HepG2 (cell line): ENCODE measurements around the gene C11orf91. TPM values are rescaled to one million over a fixed set of nuclear protein-coding genes. Genes with fewer than 3 reads are reported as not detected.

Experiments
- ATF7-NPFF ChIP-seq: sonication (generic); formaldehyde crosslinking; IDR thresholded peaks from 2 replicates; pipeline ENCODE4 v1.8.1; 2023; ENCODE audit warnings: mild to moderate bottlenecking, low read depth, missing genetic modification reagents, moderate library complexity
- HDAC1 ChIP-seq: sonication (generic); formaldehyde crosslinking; IDR thresholded peaks from 2 replicates; pipeline ENCODE4 v1.5.1; 2020; ENCODE audit warnings: mild to moderate bottlenecking, missing genetic modification reagents
- KAT7 ChIP-seq: IDR thresholded peaks from 2 replicates; pipeline ENCODE4 v1.6.1; 2018; ENCODE audit warnings: borderline replicate concordance, missing compliant biosample characterization
- KMT2B ChIP-seq: IDR thresholded peaks from 2 replicates; pipeline ENCODE4 v1.6.1; 2016; ENCODE audit warnings: missing genetic modification reagents, missing compliant biosample characterization
- MXI1 ChIP-seq: IDR thresholded peaks from 3 replicates; pipeline ENCODE4 v1.6.1; 2012; ENCODE audit warnings: low read depth, low read length, inconsistent platforms, borderline replicate concordance
- NR2C2 ChIP-seq: sonication (generic); formaldehyde crosslinking; IDR thresholded peaks from 2 replicates; pipeline ENCODE4 v1.4.0; 2020; ENCODE audit warnings: missing genetic modification reagents, mild to moderate bottlenecking, moderate library complexity, borderline replicate concordance
- SATB2 ChIP-seq: sonication (generic); formaldehyde crosslinking; IDR thresholded peaks from 2 replicates; pipeline ENCODE4 v1.5.0; 2020; ENCODE audit warnings: missing genetic modification reagents
- ZHX2 ChIP-seq, 2 experiments: sonication (generic) in 1 of 2; formaldehyde crosslinking in 1 of 2; IDR thresholded peaks; 2 replicates each; pipeline versions ENCODE4 v1.6.1 to v1.9.0; 2014 to 2022; ENCODE audit warnings: antibody characterized with exemption in 1 of 2, borderline replicate concordance in 1 of 2, inconsistent platforms in 1 of 2, low read depth in 1 of 2, missing genetic modification reagents in 1 of 2
- ZMYM4 ChIP-seq: sonication (generic); formaldehyde crosslinking; IDR thresholded peaks from 2 replicates; pipeline ENCODE4 v1.8.1; 2023; ENCODE audit warnings: mild to moderate bottlenecking, missing genetic modification reagents
- polyA plus RNA-seq, 8 experiments: library from polyadenylated mRNA; depleted of rRNA in 3 of 8; stranded (reverse) in 7 of 8; unstranded in 1 of 8; fragments of >200 nt; fragmentation: Illumina TruSeq in 4 of 8; extraction: Trizol in 4 of 8; gene quantifications; 2 replicates each; pipeline versions ENCODE4 v1.2.1 to v1.2.3, GENCODE V29; 2011 to 2016; ENCODE audit warnings: low read depth in 4 of 8, missing spikeins in 1 of 8, mixed read lengths in 1 of 8; ENCODE audit not compliant: insufficient read depth in 1 of 8
- total RNA-seq, 5 experiments: library from RNA; depleted of rRNA; stranded (reverse); fragments of >200 nt; fragmentation: Illumina TruSeq; extraction: Trizol; gene quantifications; 2 replicates each; pipeline ENCODE4 v1.2.3, GENCODE V29; 2016; ENCODE audit warnings: low read depth in 1 of 5
- TF ChIP-seq, protein P1 (sequence below), 2 experiments: IDR thresholded peaks; 2 replicates each; pipeline ENCODE4 v1.6.1; 2011 to 2012; ENCODE audit warnings: low read length in 2 of 2, borderline replicate concordance in 1 of 2, low read depth in 1 of 2, mild to moderate bottlenecking in 1 of 2, moderate library complexity in 1 of 2
- TF ChIP-seq, protein P2 (sequence below): sonication (generic); formaldehyde crosslinking; IDR thresholded peaks from 2 replicates; pipeline ENCODE4 v1.5.0; 2020; ENCODE audit warnings: missing genetic modification reagents
- TF ChIP-seq, protein P3 (sequence below): IDR thresholded peaks from 2 replicates; pipeline ENCODE4 v1.6.1; 2016; ENCODE audit warnings: missing genetic modification reagents, missing compliant biosample characterization
- TF ChIP-seq, protein P4 (sequence below): sonication (generic); formaldehyde crosslinking; conservative IDR thresholded peaks from 2 replicates; pipeline ENCODE4 v1.4.0; 2020; ENCODE audit warnings: missing genetic modification reagents

Gene C11orf91
- total and polyA plus RNA-seq, 2 of the 13 experiments (the other 11 are each of a cell fraction or from before 2014, with no cell fraction given): 0.35 TPM; not detected in 1

- TF ChIP-seq, protein P1, sequence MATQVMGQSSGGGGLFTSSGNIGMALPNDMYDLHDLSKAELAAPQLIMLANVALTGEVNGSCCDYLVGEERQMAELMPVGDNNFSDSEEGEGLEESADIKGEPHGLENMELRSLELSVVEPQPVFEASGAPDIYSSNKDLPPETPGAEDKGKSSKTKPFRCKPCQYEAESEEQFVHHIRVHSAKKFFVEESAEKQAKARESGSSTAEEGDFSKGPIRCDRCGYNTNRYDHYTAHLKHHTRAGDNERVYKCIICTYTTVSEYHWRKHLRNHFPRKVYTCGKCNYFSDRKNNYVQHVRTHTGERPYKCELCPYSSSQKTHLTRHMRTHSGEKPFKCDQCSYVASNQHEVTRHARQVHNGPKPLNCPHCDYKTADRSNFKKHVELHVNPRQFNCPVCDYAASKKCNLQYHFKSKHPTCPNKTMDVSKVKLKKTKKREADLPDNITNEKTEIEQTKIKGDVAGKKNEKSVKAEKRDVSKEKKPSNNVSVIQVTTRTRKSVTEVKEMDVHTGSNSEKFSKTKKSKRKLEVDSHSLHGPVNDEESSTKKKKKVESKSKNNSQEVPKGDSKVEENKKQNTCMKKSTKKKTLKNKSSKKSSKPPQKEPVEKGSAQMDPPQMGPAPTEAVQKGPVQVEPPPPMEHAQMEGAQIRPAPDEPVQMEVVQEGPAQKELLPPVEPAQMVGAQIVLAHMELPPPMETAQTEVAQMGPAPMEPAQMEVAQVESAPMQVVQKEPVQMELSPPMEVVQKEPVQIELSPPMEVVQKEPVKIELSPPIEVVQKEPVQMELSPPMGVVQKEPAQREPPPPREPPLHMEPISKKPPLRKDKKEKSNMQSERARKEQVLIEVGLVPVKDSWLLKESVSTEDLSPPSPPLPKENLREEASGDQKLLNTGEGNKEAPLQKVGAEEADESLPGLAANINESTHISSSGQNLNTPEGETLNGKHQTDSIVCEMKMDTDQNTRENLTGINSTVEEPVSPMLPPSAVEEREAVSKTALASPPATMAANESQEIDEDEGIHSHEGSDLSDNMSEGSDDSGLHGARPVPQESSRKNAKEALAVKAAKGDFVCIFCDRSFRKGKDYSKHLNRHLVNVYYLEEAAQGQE (IDR thresholded peaks at IDR 0.05; ENCODE audit: borderline replicate concordance in 1 of 2, low read depth in 1 of 2, low read length in 2 of 2): no peak
- TF ChIP-seq ZMYM4 (peak; percentile 51), KMT2B (peak; percentile 67), MXI1 (peak; percentile 56; the same call in 1 of the 3 replicates), ATF7-NPFF (CRISPR knock-in tag) (peak; percentile 56; the same call in 1 of the 2 replicates), ZHX2 (IDR thresholded peaks at IDR 0.05; ENCODE audit: low read depth) (0 out of 2 replicates have a peak, but pooled peaks have one; percentile 7), ZHX2 (CRISPR knock-in tag; IDR thresholded peaks at IDR 0.05; ENCODE audit: borderline replicate concordance) (no peak), KAT7 (CRISPR knock-in tag) (0 out of 2 replicates have a peak, but pooled peaks have one; percentile 67), SATB2 (CRISPR knock-in tag) (no peak), NR2C2 (0 out of 2 replicates have a peak, but pooled peaks have one; percentile 34), HDAC1 (CRISPR knock-in tag) (peak; percentile 63)
- TF ChIP-seq, protein P2, sequence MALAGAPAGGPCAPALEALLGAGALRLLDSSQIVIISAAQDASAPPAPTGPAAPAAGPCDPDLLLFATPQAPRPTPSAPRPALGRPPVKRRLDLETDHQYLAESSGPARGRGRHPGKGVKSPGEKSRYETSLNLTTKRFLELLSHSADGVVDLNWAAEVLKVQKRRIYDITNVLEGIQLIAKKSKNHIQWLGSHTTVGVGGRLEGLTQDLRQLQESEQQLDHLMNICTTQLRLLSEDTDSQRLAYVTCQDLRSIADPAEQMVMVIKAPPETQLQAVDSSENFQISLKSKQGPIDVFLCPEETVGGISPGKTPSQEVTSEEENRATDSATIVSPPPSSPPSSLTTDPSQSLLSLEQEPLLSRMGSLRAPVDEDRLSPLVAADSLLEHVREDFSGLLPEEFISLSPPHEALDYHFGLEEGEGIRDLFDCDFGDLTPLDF (CRISPR knock-in tag): 0 out of 2 replicates have a peak, but pooled peaks have one; percentile 40
- TF ChIP-seq, protein P3, sequence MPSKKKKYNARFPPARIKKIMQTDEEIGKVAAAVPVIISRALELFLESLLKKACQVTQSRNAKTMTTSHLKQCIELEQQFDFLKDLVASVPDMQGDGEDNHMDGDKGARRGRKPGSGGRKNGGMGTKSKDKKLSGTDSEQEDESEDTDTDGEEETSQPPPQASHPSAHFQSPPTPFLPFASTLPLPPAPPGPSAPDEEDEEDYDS: peak; percentile 88
- TF ChIP-seq, protein P4, sequence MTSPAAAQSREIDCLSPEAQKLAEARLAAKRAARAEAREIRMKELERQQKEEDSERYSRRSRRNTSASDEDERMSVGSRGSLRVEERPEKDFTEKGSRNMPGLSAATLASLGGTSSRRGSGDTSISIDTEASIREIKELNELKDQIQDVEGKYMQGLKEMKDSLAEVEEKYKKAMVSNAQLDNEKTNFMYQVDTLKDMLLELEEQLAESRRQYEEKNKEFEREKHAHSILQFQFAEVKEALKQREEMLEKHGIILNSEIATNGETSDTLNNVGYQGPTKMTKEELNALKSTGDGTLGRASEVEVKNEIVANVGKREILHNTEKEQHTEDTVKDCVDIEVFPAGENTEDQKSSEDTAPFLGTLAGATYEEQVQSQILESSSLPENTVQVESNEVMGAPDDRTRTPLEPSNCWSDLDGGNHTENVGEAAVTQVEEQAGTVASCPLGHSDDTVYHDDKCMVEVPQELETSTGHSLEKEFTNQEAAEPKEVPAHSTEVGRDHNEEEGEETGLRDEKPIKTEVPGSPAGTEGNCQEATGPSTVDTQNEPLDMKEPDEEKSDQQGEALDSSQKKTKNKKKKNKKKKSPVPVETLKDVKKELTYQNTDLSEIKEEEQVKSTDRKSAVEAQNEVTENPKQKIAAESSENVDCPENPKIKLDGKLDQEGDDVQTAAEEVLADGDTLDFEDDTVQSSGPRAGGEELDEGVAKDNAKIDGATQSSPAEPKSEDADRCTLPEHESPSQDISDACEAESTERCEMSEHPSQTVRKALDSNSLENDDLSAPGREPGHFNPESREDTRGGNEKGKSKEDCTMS (CRISPR knock-in tag): no peak
These were observed at the start of gene C11orf91 (continued) for GRCh38 chr11:33700502-33701271.
